ENCODE measurements around the gene GNA14. TPM values are rescaled to one million over a fixed set of nuclear protein-coding genes. Genes with fewer than 3 reads are reported as not detected.

Gene GNA14
- polyA plus RNA-seq, 3 donors = 0.04 TPM; not detected in 2

- Mint-ChIP-seq H3K36me3 (no peaks in the 10 kb centered on the region), H3K4me3 (no peak overlapping the region), H3K9me3 (peaks cover 0 to 10% (median 0%) of the 10 kb centered on the region in 7 donors), H3K27ac (no peak overlapping the region), H3K4me1 (peaks cover 30% of the 10 kb centered on the region), H3K27me3 (ENCODE audit: low read depth in 3 of 3) (peaks cover 0 to 2% (median 0%) of the 10 kb centered on the region in 3 donors)
- Histone ChIP-seq H3K4me1 (ENCODE audit: control insufficient read depth in 1 of 2, insufficient read depth in 2 of 2, low read length in 2 of 2) (peaks cover 19 to 29% of the 10 kb centered on the region in 2 donors), H4K20me1 (ENCODE audit: insufficient read depth, low read length) (no peaks in the 10 kb centered on the region), H3K9ac (ENCODE audit: insufficient read depth, low read length, poor library complexity, severe bottlenecking) (no peak overlapping the region), H3K36me3 (replicated peaks in 1 of 2; ENCODE audit: control insufficient read depth in 1 of 2, insufficient read depth in 2 of 2, low read length in 2 of 2) (no peaks in the 10 kb centered on the region), H3K9me3 (replicated peaks in 1 of 2; ENCODE audit: control insufficient read depth in 1 of 2, insufficient read depth in 1 of 2, low read length in 2 of 2) (no peaks in the 10 kb centered on the region), H3K27ac (ENCODE audit: low read depth in 1 of 2, low read length in 2 of 2) (no peak overlapping the region), H2AFZ (ENCODE audit: insufficient read depth, low read depth, low read length, poor library complexity, severe bottlenecking) (no peak overlapping the region), H3K27me3 (ENCODE audit: control insufficient read depth in 2 of 2, insufficient read depth in 2 of 2, low read length in 2 of 2) (no peaks in the 10 kb centered on the region), H3K4me2 (replicated peaks; ENCODE audit: extremely low read depth, low read length, poor library complexity, severe bottlenecking) (no peak overlapping the region), H3K4me3 (replicated peaks in 1 of 3; ENCODE audit: low read depth in 2 of 3, low read length in 3 of 3) (no peak overlapping the region), H3K79me2 (ENCODE audit: insufficient read depth, low read length) (no peaks in the 10 kb centered on the region)
- DNase-seq = no peak
- TF ChIP-seq, protein P1, sequence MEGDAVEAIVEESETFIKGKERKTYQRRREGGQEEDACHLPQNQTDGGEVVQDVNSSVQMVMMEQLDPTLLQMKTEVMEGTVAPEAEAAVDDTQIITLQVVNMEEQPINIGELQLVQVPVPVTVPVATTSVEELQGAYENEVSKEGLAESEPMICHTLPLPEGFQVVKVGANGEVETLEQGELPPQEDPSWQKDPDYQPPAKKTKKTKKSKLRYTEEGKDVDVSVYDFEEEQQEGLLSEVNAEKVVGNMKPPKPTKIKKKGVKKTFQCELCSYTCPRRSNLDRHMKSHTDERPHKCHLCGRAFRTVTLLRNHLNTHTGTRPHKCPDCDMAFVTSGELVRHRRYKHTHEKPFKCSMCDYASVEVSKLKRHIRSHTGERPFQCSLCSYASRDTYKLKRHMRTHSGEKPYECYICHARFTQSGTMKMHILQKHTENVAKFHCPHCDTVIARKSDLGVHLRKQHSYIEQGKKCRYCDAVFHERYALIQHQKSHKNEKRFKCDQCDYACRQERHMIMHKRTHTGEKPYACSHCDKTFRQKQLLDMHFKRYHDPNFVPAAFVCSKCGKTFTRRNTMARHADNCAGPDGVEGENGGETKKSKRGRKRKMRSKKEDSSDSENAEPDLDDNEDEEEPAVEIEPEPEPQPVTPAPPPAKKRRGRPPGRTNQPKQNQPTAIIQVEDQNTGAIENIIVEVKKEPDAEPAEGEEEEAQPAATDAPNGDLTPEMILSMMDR (IDR thresholded peaks at IDR 0.05) = no peak
- intact Hi-C loops (cut with micrococcal nuclease) = no loop called here
- WGBS (ENCODE audit: insufficient coverage) = 93% methylated on average over 5 of the region's 7 CpGs
These were observed 29.9 kb upstream of the GNA14 start for GRCh38 chr9:77677957-77678535.

- TF ChIP-seq, protein P1 (IDR thresholded peaks at IDR 0.05) = no peak
- H3K36me3 ChIP-seq (replicated peaks in 1 of 2; ENCODE audit: control insufficient read depth in 1 of 2, insufficient read depth in 2 of 2, low read length in 2 of 2) = no peaks in the 10 kb centered on the region
- H3K4me1 ChIP-seq (ENCODE audit: control insufficient read depth in 1 of 2, insufficient read depth in 2 of 2, low read length in 2 of 2) = peaks cover 19 to 29% of the 10 kb centered on the region in 2 donors
- peaks cover 30% of the 10 kb centered on the region for H3K4me1 Mint-ChIP-seq
- intact Hi-C loops (cut with micrococcal nuclease) = no loop called here
- H3K9me3 Mint-ChIP-seq = peaks cover 0 to 4% (median 0%) of the 10 kb centered on the region in 7 donors
- no peak overlapping the region for H2AFZ ChIP-seq (ENCODE audit: insufficient read depth, low read depth, low read length, poor library complexity, severe bottlenecking)
- no peak overlapping the region for H3K9ac ChIP-seq (ENCODE audit: insufficient read depth, low read length, poor library complexity, severe bottlenecking)
- no peak overlapping the region for H3K4me3 Mint-ChIP-seq
- H3K79me2 ChIP-seq (ENCODE audit: insufficient read depth, low read length) = no peaks in the 10 kb centered on the region
- 94% methylated on average over 3 of the region's 4 CpGs for WGBS (ENCODE audit: insufficient coverage)
- H3K27ac Mint-ChIP-seq = no peak overlapping the region
- peaks cover 0 to 2% (median 0%) of the 10 kb centered on the region in 3 donors for H3K27me3 Mint-ChIP-seq (ENCODE audit: low read depth in 3 of 3)
- H3K27me3 ChIP-seq (ENCODE audit: control insufficient read depth in 2 of 2, insufficient read depth in 2 of 2, low read length in 2 of 2) = no peaks in the 10 kb centered on the region
- H3K4me3 ChIP-seq (replicated peaks in 1 of 3; ENCODE audit: low read depth in 2 of 3, low read length in 3 of 3) = no peak overlapping the region
- H3K4me2 ChIP-seq (replicated peaks; ENCODE audit: extremely low read depth, low read length, poor library complexity, severe bottlenecking) = no peak overlapping the region
- H4K20me1 ChIP-seq (ENCODE audit: insufficient read depth, low read length) = no peaks in the 10 kb centered on the region
- no peaks in the 10 kb centered on the region for H3K36me3 Mint-ChIP-seq
- no peak overlapping the region for H3K27ac ChIP-seq (ENCODE audit: low read depth in 1 of 2, low read length in 2 of 2)
- H3K9me3 ChIP-seq (replicated peaks in 1 of 2; ENCODE audit: control insufficient read depth in 1 of 2, insufficient read depth in 1 of 2, low read length in 2 of 2) = no peaks in the 10 kb centered on the region
- DNase-seq = no peak
These were observed 29.3 kb upstream of the GNA14 start for GRCh38 chr9:77677397-77677796.
